GM18517 (cell line): ENCODE measurements around the gene PRSS21.

Source experiments
- ATAC-seq: cut with Tn5 transposase; IDR thresholded peaks from one replicate; pipeline ENCODE4 v1.9.1; 2021; ENCODE audit warnings: mild to moderate bottlenecking, moderate library complexity; ENCODE audit not compliant: unreplicated experiment

PRSS21 gene

DNA sequence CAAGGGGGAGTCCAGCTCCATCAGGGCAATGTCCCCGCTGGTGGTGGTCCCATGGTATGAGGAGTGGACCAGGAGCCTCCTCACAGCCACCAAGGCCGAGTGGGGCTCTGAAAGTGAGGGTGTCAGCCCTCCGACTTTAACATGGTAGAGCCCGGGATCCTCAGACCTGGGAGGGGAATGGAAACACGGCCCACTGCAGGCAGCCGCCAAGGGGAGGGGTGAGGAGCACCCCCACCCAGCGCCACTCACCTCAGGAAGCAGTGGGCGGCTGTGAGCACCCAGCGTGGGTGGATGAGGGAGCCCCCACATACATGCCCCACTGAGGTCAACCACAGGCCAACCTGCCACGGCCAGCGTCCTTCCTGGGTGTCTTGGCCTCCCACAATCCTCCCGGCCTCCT lies 23.9 kb downstream of the PRSS21 start:
- no peak for ATAC-seq

DNA sequence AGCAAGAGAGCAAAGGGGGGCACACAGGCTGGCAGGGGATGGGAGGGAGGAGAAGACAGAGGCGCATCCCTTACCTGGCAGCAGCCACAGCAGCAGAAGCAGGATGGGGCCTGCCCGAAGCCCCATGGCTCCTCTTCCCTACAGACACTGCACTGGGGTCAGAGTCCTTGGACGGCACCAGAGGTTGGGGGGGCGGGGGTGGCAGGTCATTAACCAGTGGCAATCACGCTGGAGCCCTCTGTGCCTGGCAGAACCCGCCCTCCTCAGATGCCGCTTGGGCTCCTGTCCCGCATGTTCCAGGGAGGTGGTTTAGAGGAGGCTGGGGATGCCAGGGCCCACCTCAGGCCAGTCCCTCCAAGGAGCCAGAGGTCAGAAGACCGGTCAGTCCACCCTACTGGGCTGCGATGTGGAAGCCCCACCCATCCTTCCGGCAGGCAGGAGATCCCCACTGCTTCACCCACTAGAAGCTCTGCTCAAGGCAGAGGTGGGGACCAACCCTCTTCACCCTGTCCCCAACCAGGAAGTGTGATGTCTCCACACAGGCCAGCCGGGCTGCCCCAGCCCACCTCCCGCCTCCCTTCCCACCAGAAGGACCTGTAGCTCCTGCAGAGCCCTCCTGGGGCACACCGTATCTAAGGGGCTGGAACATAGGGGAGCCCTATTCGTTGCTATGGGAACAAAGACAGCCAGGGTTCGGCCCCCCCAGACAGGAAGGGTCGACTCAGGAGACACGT lies 24.7 kb downstream of the PRSS21 start:
- no peak for ATAC-seq

DNA sequence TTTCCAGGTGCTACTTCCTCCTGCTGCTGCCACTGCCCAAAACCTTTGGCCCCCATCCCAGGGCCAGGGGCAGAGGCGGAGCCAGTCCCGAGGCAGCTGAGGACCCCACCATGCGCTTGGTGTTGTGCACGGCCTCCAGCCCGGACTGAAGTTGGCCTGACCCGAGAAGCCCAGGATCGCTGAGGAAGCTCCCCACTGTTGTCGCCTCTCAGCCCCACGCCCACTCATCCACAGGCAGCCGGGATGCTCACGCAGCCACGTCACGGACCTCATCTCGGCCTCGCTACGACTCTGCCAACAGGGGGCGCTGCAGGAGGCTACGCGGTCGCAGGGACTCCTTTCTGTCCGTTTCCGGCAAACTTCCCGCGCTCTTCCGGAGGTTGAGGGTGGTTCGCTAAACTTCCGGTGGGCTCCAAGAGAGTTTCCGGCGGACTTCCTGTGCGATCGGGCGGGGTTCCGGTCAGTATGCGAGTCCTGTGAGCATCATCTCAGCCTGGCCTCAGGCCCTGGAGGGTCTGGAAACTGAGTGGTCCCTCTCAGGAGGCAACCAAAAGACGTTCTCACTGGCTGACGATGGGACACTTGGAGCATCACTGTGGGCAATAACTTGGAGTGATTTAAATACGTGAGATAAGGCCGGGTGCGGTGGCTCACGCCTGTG lies 25.4 kb downstream of the PRSS21 start:
- no peak for ATAC-seq

DNA sequence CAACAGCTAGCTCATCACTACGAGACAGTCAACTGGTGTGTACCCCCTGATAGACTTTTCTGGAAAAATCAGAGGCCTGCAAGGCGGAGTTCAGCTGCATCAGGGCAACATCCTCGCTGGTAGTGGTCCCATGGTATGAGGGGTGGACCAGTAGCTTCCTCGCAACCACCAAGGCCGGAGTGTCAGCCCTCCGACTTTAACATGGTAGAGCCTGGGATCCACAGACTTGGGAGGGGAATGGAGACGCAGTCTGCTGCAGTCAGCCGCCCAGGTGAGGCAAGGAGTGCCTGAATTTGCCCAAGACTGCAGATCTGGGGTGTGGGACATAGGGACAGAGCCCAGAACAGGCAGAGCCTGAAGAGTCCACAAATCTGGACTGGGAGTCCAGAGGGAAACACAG lies 26.5 kb downstream of the PRSS21 start:
- no peak for ATAC-seq

DNA sequence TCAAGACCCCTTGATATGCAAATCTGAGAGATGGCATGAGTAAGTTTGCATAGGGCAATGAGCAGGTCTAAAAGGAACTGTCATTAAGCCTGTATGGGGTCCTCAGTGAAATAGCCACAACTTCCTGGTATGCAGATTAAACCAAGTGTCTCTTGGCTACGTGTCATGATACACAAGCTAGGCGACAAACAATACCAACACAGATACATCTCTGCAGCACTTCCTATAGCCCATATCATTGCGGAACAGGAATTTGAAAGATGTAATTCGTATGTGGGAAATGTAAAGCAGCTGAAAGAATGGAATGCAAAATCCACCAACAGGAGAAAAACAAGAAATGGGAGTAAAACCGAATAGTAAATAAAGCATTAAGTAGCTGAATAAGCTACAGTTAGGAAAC lies 28.1 kb downstream of the PRSS21 start:
- no peak for ATAC-seq

DNA sequence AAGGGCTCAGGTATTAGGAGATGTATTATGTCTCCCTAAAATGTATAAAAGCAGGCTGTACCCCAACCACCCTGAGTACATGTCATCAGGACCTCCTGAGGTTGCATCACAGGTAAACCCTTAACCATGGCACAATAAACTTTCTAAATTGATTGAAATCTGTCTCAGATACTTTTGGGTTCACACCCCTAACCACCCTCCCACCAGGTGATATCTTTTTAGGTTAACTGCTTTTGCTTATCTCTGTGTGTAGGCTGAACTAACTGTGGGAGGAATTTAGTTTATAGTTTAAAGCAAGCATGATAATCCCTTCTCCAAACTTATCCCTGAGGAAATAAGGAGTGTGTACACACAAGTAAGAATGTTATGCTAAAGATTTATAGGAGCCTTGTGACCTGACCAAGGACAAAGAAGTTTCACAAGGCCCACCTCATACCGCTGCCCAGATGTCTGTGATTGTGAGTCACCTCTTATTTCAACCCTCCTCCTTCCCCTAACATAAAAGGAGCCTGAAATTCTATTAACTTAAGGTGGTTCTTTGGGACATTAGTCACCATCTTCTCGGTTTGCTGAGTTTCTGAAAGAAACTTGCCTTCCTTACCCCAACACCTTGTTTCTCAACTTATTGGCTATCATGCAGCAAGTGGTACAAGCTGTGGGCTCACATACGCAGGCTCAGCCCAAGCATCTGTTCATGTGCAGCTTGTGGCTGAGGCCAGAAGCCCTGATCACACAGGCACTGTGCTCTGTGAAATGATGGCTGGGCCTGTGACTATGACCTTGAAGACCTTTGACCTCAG lies 29.7 kb downstream of the PRSS21 start:
- no peak for ATAC-seq

DNA sequence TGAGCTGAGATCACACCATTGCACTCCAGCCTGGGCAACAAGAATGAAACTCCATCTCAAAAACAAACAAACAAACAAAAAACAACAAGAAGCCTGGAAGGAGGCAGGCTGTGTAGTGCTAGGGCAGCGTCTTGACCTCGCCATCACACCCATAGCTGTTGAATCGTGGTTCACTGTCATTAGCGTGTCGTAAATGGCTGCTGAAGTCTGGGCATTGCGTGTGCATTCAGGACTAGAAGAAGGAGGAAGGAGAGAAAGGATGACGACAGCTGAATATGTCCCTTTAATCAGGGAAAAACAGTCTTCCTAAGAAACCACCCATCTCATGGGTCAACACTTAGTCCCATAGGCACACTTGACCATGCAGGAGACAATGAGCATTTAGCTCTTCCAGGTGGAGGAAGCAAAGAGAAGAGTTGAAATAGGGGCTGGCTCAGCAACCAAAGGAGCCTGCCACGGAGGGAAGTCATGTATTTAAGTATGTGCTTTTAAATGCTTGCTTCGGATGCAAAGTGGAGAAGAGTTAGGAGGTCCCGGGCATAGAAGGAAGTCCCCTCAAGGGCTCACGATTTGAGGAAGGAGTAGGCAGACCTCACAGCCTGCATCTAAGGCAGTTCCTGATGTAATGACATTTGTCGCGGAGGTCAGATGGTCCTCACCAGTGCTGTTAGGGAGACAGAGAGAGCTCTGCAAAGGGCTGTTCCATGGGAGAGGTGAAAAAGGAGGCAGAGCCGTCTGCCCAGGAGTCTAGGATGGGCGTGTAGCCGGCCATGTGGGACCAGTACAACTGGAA lies 32.1 kb downstream of the PRSS21 start:
- no peak for ATAC-seq

DNA sequence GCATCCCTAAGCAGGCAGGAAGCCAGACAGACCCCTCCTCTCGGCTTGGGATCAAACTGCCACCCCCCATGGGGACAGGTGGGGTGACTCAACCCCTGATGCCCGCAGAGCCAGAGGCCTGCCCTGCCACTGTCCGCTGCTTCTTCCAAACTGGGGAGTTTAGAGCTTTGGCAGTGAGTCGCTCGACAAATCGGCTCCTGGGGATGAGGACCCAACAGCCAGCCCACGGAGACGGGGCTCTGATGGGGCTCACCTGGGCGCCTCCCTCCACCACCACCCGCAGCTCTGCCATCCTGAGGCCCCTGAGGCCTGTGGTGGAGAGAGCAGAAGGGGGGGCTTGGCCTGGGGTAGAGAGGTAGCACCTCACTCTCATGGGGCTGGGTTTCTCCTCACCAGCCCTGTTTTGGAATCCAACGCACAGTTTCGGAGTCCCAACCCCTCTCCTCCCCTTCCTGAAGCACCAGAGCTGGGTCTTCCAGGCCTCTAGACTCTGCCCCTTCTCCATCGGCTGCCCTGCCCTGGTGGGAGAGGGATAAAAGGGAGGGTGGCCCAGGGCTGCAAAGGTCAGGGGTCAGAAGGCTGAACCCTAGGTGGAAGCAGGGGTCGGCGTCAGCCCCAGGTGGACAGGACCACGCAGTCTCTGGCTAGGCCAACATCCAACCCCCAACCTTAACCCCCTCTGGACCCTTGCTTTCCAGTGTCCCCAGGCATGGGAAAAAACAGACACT lies 35.1 kb downstream of the PRSS21 start:
- ATAC-seq: no peak

DNA sequence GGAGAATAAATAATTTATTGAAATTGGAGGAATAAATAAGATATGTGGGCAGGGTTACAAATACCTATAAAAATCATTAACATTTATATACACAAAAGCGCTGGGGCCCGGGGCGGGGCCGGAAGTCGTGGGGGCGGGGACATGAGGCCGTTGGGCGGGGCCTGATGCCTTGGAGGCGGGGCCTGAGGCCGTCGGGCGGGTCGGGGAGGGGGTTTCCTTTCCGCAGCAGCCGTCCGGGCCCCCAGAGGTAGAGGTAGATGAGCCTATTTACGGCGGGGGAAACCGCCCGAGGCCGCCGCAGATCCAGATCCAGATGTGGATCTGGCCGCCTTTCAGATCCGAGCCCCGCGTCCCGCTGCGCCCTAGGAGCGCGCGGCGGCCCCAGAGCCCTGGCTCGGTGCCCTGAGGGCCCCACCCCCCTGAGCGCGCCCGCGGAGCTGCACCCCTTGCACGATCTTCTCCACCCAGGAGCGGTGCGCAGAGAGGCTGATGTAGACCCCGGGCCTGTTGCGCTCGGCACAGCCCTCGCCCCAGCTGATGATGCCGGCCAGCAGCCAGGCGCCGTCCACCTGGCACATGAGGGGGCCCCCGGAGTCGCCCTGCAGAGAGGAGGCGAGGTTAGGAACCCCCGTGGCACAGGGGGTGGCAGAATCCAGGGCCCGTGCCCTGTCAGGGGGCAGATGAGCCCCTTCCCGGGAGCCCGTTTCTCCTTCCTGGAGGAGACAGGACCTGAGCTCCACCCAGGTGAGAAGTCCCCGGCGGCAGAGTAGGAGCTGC lies 35.9 kb downstream of the PRSS21 start:
- no peak for ATAC-seq

DNA sequence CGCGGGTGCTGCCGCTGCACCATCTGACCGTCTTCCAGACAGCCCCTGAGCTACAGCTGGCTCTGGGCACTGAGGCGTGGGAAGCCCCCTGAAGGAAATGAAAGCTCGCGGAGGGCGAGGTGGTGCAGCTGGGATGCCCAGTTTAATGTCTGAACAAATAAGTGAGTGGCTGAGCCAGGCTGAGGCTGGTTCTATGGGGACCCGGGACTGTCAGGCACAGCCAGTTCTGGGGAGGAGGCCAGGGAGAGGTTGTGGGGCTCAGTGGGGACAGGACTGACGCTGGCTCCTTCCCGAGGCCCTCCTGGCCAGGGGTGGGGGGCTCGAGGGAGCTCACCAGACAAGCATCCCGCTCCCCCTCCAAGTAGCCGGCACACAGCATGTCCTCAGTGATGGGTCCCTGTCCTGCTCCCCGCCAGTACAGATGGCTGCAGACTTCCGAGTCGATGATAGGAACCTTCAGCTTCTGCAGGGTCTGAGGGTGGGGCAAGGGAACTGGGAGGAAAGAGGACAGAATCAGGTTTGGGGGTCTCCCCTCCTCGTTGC lies 36.6 kb downstream of the PRSS21 start:
- ATAC-seq: no peak

DNA sequence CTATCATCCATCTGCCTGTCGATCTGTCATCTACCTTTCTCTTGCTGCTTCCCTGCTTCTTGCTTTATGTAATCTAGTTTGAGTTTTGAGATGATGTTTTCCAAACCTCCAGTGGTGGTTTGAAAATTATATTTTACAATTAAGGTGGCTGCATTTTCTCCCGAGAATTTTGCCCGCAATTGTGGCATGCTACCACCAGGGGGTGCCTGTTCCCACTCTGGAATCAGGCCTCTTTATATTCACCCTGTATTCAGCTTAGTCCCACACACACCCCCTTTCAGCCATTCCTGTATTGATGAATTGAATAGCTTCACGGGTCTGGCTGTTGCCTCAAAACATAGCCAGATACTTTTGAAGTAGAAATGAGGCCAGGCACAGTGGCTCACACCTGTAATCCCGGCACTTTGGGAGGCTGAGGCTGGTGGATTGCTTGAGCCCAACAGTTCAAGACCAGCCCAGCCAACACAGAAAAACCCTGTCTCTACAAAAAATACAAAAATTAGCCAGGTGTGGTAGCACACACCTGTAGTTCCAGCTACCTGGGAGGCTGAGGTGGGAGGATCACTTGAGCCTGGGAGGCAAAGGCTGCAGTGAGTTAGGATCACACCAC lies 37.8 kb downstream of the PRSS21 start:
- no peak for ATAC-seq

DNA sequence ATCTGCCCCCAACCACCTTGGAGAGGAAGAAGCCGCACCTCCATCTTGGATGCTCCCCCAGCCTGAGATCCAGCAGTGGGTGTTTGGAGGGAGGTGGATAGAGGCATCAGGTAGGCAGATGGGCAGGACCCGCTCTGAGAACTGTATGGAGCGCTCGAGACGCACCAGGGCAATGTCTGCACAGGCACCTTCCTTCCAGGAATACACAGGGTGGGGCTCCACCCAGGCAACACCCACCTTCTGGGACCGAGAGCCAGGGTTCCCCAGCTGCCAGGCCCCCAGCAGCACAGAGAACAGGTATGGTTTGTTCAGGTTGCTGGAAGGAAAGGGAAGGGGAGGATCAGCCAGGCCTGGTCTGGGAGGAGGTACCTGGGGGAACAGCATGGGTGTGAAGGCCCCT lies 38.5 kb downstream of the PRSS21 start:
- no peak for ATAC-seq

DNA sequence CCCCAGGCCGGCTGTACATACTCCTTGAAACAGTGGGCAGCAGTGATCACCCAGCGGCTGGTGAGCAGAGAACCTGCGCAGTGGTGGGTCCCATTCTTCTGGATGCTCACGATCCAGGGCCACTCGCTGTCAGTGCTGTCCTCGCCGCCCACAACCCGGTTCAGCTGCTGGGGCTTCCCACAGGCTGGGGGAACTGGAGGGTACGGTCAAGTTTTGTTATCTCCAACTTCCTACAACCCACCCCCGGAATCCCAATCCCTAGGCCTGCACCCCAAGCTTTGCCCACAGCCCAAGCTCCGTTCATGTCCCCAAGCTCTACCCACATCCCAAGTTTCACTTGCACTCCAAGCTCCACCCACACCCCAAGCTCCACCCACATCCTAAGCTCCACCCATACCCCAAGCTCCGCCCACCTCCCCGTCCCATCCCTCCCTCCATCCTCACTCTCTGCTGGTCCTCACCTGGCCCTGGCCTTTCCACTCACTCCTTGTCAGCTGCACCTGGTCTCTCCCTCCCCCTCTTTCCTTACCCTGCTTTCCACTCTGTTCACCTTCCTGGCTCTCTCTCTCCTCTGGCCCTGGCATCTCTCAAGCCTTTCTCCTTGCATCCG lies 39.1 kb downstream of the PRSS21 start:
- no peak for ATAC-seq

DNA sequence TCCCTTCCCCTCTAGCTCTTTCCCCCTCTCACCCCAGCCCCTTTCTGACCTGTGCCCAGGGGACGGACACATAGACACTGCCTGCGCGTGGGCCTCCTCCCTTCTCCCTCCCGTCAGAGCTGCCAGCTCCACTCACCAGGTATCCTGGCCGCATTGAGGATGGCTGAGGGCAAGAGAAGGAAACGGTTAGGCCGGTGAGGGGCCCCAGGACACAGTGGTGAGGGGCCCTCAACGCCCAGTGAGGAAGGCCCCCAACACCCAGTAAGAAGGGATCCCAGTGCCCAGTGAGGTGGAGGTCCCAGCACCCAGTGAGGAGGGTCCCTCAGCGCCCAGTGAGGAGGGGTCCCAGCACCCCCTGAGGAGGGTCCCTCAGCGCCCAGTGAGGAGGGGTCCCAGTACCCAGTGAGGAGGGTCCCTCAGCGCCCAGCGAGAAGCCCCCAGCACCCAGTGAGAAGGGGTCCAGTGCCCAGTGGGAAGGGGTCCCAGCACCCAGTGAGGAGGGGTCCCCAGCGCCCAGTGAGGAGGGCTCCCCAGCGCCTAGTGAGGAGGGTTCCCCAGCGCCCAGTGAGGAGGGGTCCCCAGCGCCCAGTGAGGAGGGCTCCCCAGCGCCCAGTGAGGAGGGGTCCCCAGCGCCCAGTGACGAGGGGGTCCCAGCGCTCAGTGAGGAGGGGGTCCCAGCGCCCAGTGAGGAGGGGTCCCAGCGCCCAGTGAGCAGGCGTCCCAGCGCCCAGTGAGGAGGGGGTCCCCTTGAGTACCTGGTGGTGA lies 39.8 kb downstream of the PRSS21 start:
- no peak for ATAC-seq

DNA sequence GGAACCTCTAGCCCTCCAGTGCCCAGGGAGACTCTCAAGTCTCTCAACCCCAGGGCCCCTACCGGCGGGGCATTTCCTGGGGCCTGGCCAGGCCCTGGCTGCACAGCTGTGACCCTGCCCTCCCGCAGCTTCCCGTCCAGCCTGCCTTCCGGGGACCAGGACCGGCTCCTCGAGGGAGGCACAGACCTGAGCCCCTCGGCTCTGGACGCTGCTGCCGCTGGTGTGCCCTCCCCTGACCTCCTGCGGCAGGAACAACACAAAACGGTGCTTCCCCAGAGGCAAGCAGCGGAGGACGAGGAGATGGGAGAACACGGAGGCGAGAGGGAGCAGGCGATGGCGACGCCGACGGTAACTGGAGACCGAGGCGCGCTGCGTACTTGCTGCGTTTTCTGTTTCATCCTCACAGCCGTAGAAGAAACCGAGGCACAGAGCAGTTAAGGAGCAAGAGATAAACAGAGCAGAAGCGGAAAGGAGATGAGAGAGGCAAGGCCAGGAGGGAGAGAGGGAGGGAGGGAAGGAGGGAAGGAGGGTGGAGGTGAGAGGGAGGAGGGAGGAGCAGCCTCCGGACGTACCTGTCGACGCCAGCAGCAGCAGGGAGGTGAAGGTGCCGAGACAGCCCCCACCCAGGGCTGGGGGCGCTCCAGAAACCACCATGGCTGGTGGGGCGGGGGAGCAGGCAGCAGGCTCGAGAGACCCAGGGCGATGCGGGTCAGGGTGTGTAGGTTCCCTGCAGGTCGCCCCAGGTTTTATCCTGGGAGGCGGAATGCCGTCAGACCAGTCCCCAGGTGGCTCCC lies 40.6 kb downstream of the PRSS21 start, which contains the start of gene PRSS22:
Gene PRSS22, minus strand, starts transcription at position 720 of the 794 bp plus-strand sequence. Its CDS starts 66 bp downstream, at position 654.
- no peak for ATAC-seq

DNA sequence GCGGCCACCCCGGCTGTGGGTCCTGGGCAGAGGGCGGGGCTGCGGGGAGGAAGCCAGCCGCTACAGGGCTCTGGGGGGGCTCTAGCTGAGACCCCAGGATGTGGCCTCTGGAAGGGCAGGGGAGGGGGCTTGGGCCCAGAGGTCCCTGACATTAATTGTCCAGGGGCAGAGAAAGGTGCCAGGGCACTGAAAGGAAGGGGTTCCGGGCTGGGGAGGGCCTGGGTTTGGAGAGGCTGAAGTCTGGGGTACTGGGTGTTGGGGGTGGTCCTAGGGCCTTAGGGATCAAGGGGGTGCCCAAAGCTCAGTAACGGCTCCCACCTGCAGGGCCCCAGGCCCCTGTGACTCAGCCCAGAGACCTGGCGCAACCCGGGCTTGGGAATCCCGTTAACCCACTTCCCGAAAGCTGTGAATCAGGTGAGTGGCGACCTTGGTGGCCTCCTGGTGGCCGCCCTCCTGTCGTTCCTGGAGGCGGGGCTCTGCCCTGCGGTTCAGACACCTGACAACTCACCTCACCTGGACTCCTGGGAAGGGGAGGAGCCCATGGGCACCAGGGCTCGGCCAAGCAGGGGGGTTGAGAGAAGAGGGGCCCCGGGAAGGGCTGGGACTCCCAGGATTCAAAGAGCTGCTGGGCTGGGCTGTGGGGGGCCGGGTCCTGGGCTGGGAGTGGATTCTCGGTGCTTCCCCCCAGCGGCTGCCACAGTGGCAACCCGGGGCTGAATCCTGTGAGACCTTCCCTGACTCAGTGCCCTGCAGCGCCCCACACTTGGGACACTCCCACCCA lies 41.4 kb downstream of the PRSS21 start:
- no peak for ATAC-seq
